Activated T-cell treated with anti-CD3 and anti-CD28 coated beads, Interleukin-2, amount 50 U/mL, for 48 hours (primary cell): ENCODE data around the gene IL17C.
A peak's percentile ranks its signal among the peaks of the same experiment; 100 is the strongest.

ENCODE experiments used
- DNase-seq, 2 experiments: peaks; one replicate each; pipeline ENCODE4 v3.0.0-alpha.2; 2020

Gene IL17C

GRCh38 chr16:88628512-88628974 lies 9.8 kb upstream of the IL17C start:
- DNase-seq = no peak

GRCh38 chr16:88629835-88630234 lies 8.5 kb upstream of the IL17C start:
- no peak for DNase-seq

- DNase-seq = no peak
These were observed 7.9 kb upstream of the IL17C start for GRCh38 chr16:88630433-88630832.

GRCh38 chr16:88630941-88631340 lies 7.4 kb upstream of the IL17C start:
- no peak for DNase-seq

GRCh38 chr16:88631384-88631783 lies 7.0 kb upstream of the IL17C start:
- DNase-seq = no peak

GRCh38 chr16:88631920-88632586 lies 6.3 kb upstream of the IL17C start:
- DNase-seq = no peak

GRCh38 chr16:88632587-88632930 lies 5.8 kb upstream of the IL17C start:
- no peak for DNase-seq

GRCh38 chr16:88633684-88634140 lies 4.7 kb upstream of the IL17C start:
- DNase-seq = peak; percentile 70 to 77

- peak; percentile 71 to 73 for DNase-seq
These were observed 4.0 kb upstream of the IL17C start for GRCh38 chr16:88634141-88634993.

- DNase-seq = peak in 1 of 2 experiments; percentile 71
These were observed 3.2 kb upstream of the IL17C start for GRCh38 chr16:88634994-88635670.

- no peak for DNase-seq
These were observed 2.6 kb upstream of the IL17C start for GRCh38 chr16:88635671-88636319.

GRCh38 chr16:88636488-88637265 lies 1.7 kb upstream of the IL17C start:
- DNase-seq = no peak

GRCh38 chr16:88639231-88640038 lies 1.1 kb downstream of the IL17C start:
- no peak for DNase-seq

GRCh38 chr16:88640039-88640495 lies 1.7 kb downstream of the IL17C start:
- DNase-seq = no peak

- no peak for DNase-seq
These were observed 2.3 kb downstream of the IL17C start for GRCh38 chr16:88640498-88641247.

- no peak for DNase-seq
These were observed 4.7 kb downstream of the IL17C start for GRCh38 chr16:88642881-88643643.

GRCh38 chr16:88643644-88643932 lies 5.2 kb downstream of the IL17C start:
- DNase-seq = no peak

- DNase-seq = no peak
These were observed 7.1 kb downstream of the IL17C start for GRCh38 chr16:88645455-88645854.

- no peak for DNase-seq
These were observed 7.6 kb downstream of the IL17C start for GRCh38 chr16:88645941-88646340.
